Ureter (tissue), 1 donor: ENCODE measurements around the gene GPBAR1. TPM values are rescaled to one million over a fixed set of nuclear protein-coding genes. Genes with fewer than 3 reads are reported as not detected.
"Not testable (repeated sequence)": the region's sequence is repeated elsewhere in the genome, so short reads cannot be mapped to it uniquely, and the experiment has no call there.

Source experiments
- DNase-seq: peaks from one replicate; pipeline ENCODE4 v3.0.0-alpha.2; 2020; ENCODE audit warnings: low spot score
- total RNA-seq: library from RNA; stranded (reverse); gene quantifications from one replicate; pipeline ENCODE4 v1.2.4, GENCODE V29; 2023
- donor health status: DM: yes; HTN: yes; CAD: no.

The GPBAR1 gene
- total RNA-seq, 1 donor from 2014 or later = 1.5 TPM

DNA sequence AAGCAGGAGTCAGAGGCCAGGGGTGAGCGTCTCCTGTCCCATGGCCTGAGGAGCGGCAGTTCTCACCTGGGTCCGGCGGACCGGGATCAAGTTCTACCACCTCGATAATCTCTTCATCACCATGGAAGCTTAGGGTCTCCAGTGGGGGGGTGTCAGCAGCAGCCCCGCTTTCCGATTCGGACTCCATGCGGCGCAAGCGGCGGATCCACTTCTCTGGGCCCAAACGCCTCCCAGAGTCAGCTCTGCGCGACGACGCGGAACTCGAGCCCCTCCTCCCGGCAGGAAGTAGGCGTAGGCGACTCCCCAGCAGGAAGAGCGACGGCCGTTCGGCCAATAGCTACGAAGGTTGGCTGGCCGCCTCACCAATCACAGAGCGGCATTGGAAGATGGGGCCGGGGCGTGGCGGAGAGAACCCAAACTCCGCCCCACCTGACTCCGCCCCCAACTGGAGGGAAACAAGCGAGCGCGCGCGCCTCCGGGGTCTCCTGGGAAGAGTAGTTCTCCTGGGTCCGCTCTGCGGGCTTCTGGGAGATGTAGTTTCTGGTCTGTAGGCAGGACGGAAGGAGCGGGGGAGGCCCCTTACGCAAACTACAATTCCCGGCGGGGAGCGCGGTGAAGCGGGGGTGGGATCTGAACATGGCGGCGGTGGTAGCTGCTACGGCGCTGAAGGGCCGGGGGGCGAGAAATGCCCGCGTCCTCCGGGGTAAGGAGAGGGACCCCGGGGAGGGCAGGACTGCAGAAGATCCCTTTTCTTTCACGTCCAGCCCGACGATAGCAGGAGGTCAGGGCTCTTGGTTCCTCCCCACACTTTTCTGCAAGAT is 9.3 kb downstream of the GPBAR1 start, which contains the start of the genes AAMP and PNKD:
Gene AAMP, minus strand, starts transcription at position 238 of the 821 bp plus-strand sequence. Its CDS starts 51 bp downstream, at position 187.
Gene PNKD, plus strand, starts transcription at position 620 of the 821 bp plus-strand sequence. Its CDS starts 17 bp downstream, at position 637.
- DNase-seq = peak; percentile 100

DNA sequence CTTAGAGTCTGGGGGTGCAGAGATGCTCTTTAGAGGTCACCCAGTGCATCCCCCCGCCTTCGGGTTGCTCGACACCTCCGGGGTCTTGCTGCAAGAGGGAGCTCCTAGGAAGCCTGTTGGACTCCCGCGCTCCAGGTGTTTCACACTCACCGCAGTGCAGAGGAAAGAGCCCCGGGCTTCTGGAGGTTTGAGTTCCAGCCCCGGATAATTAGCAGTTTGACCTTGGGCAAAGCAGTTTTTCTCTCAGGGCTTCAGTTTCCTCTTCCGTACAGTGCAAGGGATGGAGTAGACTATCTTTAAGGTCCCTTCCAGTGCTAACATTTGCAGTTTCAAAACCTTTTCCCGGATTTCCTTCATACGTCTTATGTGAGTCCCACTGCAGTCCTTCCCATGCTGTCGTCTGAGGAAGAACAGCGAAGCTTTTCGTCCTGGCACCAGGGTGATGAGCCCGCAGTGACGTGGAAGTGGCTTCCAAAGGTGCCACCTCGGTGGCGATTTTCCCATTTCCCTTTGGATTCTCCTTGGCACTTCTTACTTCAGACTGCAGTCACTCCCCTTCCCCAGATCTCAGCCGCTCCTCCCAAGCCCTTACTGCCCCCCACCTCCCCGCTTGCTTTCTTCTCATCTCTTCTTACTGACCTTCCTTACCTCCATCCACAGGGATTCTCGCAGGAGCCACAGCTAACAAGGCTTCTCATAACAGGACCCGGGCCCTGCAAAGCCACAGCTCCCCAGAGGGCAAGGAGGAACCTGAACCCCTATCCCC is 10.1 kb downstream of the GPBAR1 start:
- peak; percentile 68 for DNase-seq

- no peak for DNase-seq
Observed at GRCh38 chr2:218271487-218271797, 10.6 kb downstream of the GPBAR1 start.

DNA sequence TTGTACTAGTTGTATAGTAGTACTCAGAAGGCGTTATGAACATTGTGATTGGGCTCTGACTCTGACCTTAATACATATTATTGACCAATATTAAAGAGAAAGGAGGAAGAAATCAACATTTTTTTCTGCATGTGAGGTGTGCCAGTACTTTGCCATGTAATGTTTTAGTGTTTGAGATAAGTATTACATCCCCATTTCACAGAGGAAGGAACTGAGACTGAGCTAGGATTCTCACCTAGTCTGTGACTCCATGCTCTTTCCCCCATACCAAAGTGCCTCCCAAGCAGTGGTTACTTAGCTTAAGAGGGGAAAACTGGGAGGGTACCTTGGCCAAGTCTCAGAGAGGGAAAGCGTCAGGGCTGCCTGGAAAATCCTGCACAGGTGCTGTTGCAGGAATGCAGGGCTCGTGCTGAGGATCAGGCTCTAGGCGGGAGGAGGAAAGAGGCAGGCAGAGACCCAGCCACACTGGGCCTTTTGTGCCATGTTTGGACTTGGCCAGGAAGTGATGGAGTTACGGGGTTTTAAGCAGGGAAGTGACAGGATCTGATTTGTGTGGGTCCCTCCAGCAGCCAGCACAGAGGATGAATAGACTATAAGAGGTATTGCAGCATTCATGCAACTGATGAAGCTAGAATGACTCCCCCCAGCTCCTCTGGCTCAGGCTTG is 11.2 kb downstream of the GPBAR1 start:
- DNase-seq = no peak

DNA sequence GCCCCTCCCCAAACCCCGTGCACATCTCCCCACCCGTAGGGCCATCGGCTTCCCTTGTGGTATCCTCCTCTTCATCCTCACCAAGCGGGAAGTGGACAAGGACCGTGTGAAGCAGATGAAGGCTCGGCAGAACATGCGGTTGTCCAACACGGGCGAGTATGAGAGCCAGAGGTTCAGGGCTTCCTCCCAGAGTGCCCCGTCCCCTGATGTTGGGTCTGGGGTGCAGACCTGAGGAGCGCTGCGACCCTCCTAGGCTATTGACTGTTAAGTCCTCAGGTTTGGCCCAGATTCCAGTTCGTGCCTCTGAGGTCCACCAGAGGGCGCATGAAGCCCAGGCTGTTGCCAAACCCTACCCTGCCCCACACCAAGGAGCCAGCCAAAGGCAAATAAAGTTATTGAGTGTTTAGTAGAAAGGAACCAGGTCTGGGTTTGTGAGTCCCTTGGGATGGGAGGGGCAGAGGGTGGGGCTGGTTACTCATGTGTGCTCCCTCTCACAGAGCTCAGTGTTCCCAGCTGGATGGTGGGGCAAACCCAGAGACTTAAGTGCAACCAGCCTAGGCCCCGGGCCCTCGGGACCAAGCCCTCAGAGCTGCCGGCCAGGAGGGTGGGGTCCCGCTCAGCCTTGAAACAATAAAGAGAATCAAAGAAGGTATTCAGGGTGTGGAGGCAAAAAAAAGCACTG is 11.9 kb downstream of the GPBAR1 start:
- peak; percentile 93 for DNase-seq

- not testable (repeated sequence) for DNase-seq
Observed at GRCh38 chr2:218273214-218273907, 12.5 kb downstream of the GPBAR1 start.

GRCh38 chr2:218273908-218274249 is 13.1 kb downstream of the GPBAR1 start:
- DNase-seq = no peak

DNA sequence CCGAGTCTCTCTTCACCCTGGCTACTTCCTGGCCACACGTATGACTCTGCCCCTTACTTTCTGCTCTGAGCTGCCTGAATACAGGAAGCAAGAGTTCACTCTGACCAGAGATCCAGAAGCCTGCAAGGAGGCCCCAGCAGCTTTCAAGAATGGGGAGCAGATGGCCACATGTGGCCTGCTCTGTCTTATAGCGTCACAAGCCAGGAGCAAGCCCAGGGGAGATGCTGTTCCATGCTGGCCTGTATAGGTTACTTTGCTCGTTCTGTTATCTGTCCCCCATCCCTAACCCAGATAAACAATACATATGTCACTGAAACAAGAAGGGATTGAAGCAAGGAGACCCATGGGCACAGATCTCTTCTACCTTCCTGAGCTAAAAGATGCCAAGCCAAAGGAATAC is 13.8 kb downstream of the GPBAR1 start:
- no peak for DNase-seq

GRCh38 chr2:218275371-218276072 is 14.7 kb downstream of the GPBAR1 start:
- no peak for DNase-seq

- no peak for DNase-seq
Observed at GRCh38 chr2:218276986-218277755, 16.4 kb downstream of the GPBAR1 start.

GRCh38 chr2:218277921-218278320 is 17.1 kb downstream of the GPBAR1 start:
- no peak for DNase-seq

DNA sequence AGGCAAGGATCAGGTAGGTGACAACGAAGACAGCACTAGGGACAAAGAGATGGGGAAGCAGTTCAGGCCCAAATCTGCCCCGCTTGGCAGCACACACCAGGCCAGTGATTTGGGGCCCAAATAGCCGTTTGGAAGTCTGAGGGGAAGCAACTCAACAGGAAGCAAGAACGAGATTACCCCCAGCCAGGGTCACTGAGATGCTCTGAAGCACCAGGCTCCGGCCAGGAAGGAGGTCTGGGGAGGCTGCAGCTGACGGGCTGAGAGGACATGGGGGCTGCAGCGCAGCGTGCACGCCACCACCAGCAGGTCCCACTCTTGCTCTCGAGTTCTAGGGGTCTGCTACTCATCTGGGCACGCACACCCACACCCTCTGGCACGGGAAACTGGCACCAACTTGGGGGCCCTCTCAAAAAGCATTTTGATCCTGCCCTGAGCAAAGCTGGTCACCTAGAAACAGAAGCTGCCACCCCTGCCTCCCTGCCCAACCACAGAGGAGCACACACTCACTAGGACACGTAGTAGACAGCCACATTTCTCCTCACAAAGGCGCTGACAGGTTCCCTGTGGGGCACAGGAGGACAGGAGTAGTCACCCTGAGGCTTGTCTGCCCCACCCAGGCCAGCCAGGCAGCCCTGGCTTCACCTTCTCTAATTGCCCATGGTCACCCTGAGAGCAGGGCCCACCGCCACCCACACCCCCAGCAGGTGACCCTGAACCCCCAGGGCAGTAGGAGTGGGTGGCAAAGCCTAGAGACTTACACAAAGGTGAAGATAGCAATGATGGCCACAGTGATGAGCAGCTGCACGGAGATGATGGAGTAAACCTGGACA is 17.9 kb downstream of the GPBAR1 start:
- no peak for DNase-seq

DNA sequence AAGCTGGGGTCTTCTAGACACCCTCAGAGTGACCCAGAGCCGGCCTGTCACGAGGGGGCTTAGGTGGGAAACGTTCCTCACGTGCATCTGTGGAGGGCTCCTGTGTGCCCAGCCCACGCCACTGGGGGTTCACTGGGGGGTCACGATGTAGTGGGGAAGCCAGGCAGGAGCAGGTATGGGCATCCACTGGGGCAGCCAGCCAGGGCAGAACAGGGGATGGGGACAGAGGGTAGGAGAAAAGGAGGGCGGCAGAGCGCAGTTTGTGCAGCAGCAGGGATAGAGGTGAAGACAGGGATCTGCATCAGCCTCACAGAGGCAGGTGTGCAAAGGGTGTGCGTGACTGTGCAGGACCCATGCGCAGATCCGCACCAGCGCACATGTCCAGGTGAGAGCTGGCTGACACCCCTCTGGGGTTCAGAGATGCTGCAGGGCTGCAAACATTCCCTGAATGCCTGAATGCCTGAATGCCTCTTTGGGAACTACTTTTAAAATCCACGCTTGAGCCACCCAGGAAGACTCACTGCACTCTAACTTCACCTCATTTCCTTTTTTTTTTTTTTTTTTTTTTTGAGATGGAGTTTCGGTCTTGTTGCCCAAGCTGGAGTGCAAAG is 19.6 kb downstream of the GPBAR1 start:
- no peak for DNase-seq

GRCh38 chr2:218281449-218281848 is 20.6 kb downstream of the GPBAR1 start:
- no peak for DNase-seq

GRCh38 chr2:218282173-218282991 is 21.6 kb downstream of the GPBAR1 start:
- DNase-seq = peak; percentile 89

DNA sequence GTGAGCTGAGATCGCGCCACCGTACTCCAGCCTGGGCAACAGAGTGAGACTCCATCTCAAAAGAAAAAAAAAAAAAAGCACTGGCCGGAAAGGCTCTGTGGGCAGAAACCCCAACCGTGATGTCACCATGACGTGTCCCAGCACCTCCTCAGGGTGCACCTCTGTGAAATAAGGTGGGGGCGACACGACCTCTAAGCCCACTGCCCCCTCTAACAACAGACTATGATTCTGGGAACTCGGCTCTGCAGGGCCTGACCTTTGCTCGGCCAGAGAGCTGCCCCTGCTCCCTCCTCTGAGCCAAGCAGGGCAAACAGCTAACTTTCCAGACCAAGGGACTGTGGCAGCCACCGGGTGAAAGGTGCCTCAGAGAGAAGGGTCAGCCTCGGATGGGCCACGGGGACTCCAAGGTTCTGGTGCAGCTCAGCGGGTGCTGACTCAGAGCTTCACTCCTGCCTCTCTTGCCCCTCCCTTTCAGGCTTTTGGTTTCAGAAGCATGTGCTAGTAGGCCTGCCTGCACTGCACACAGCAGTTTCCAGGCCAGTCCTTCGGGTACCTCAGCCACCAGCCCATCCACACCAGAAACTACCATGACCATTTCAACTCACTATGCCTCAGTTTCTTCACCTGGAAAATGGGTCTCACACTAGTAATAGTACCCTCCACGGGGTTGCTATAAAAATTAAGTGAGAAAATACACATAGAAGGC is 23.4 kb downstream of the GPBAR1 start:
- peak; percentile 79 for DNase-seq

- no peak for DNase-seq
Observed at GRCh38 chr2:218285604-218286003, 24.8 kb downstream of the GPBAR1 start.
